BJ (cell line): Measurements from ENCODE around the gene HIVEP1. TPM values are rescaled to one million over a fixed set of nuclear protein-coding genes. Genes with fewer than 3 reads are reported as not detected.
A peak's percentile ranks its signal among the peaks of the same experiment; 100 is the strongest.

Source experiments
- CTCF ChIA-PET: fragments of 350-600 bp; formaldehyde crosslinking; extraction: SDS; loops from one replicate; lab custom pipeline; 2021; ENCODE audit warnings: antibody characterized with exemption, inconsistent platforms; lab: Yijun Ruan, JAX
- POLR2A ChIA-PET: fragments of 300-600 bp; sonication (Branson Sonifier 250); formaldehyde crosslinking; extraction: SDS; loops from one replicate; lab custom pipeline; 2021; ENCODE audit warnings: antibody characterized with exemption; lab: Charles Lee
- DNase-seq: peaks from one replicate; pipeline ENCODE4 v3.0.0-alpha.2; 2011; ENCODE audit warnings: low read depth
- H3K27me3 ChIP-seq: 2 replicates; pipeline ENCODE4 v1.6.0; 2011; ENCODE audit warnings: low read length; ENCODE audit not compliant: control insufficient read depth, insufficient read depth
- H3K36me3 ChIP-seq: 2 replicates; pipeline ENCODE4 v1.5.1; 2011; ENCODE audit warnings: low read length; ENCODE audit not compliant: control insufficient read depth, insufficient read depth
- H3K4me3 ChIP-seq: 2 replicates; pipeline ENCODE4 v1.5.1; 2011; ENCODE audit warnings: low read depth, mild to moderate bottlenecking, control low read depth, low read length
- CTCF ChIP-seq: IDR thresholded peaks from 2 replicates; pipeline ENCODE4 v1.5.1; 2011; ENCODE audit warnings: low read depth, mild to moderate bottlenecking, control low read depth, inconsistent platforms, low read length, moderate library complexity; ENCODE audit not compliant: insufficient read depth
- polyA plus RNA-seq: library from polyadenylated mRNA; depleted of rRNA; stranded (reverse); fragments of >200 nt; gene quantifications from 2 replicates; pipeline ENCODE4 v1.2.3, GENCODE V29; 2011

The HIVEP1 gene
- polyA plus RNA-seq, 1 experiment: 17.1 TPM

GRCh38 chr6:12136905-12137304, 124.8 kb downstream of the HIVEP1 start:
- TF ChIP-seq CTCF: no peak
- Histone ChIP-seq H3K27me3 (no peaks in the 10 kb centered on the region), H3K36me3 (peaks cover 5% of the 10 kb centered on the region), H3K4me3 (no peak overlapping the region)
- ChIA-PET POLR2A (no interaction called here), CTCF (no interaction called here)
- no peak for DNase-seq

- POLR2A ChIA-PET: no interaction called here
- no peak overlapping the region for H3K4me3 ChIP-seq
- H3K36me3 ChIP-seq: peaks cover 5% of the 10 kb centered on the region
- no peaks in the 10 kb centered on the region for H3K27me3 ChIP-seq
- no peak for DNase-seq
- no peak for TF ChIP-seq CTCF
- CTCF ChIA-PET: interaction anchor here (1.2 kb wide), 1 partner anchor 153 kb away, joined by 3 read pairs; no protein-coding TSS in a partner anchor
Observed at GRCh38 chr6:12137480-12137879, 125.4 kb downstream of the HIVEP1 start.

GRCh38 chr6:12138381-12138780, 126.3 kb downstream of the HIVEP1 start:
- ChIA-PET POLR2A (no interaction called here), CTCF (interaction anchor here (1.2 kb wide), 1 partner anchor 152 kb away, joined by 3 read pairs; no protein-coding TSS in a partner anchor)
- Histone ChIP-seq H3K4me3 (no peak overlapping the region), H3K36me3 (peaks cover 5% of the 10 kb centered on the region), H3K27me3 (no peaks in the 10 kb centered on the region)
- no peak for DNase-seq
- TF ChIP-seq CTCF: no peak

GRCh38 chr6:12138936-12139335, 126.8 kb downstream of the HIVEP1 start:
- no peak for DNase-seq
- Histone ChIP-seq H3K4me3 (no peak overlapping the region), H3K36me3 (peaks cover 5% of the 10 kb centered on the region), H3K27me3 (no peaks in the 10 kb centered on the region)
- no peak for TF ChIP-seq CTCF
- ChIA-PET CTCF (interaction anchor here (1.2 kb wide), 1 partner anchor 152 kb away, joined by 3 read pairs; no protein-coding TSS in a partner anchor), POLR2A (no interaction called here)

- Histone ChIP-seq H3K36me3 (no peaks in the 10 kb centered on the region), H3K27me3 (no peaks in the 10 kb centered on the region), H3K4me3 (no peak overlapping the region)
- ChIA-PET POLR2A (no interaction called here), CTCF (interaction anchor here (1.0 to 1.3 kb wide), 2 partner anchors 15 to 145 kb away, joined by 3 read pairs; no protein-coding TSS in a partner anchor)
- no peak for DNase-seq
- peak; percentile 36 for TF ChIP-seq CTCF
Observed at GRCh38 chr6:12147557-12148316, 135.6 kb downstream of the HIVEP1 start.
